PC-3 (cell line): ENCODE results near the gene CDHR2. TPM values are rescaled to one million over a fixed set of nuclear protein-coding genes. Genes with fewer than 3 reads are reported as not detected.

Experiments used
- ATAC-seq: fragments of 200-7000 bp; cut with Tn5 transposase; 2 replicates; pipeline ENCODE4 v1.9.1; 2020; ENCODE audit warnings: mild to moderate bottlenecking, moderate library complexity
- BruUV-seq: library from RNA; stranded (reverse); fragments of 400-500 nt; replicated peaks from 2 replicates; lab custom pipeline; 2021; lab: Mats Ljungman, UMichigan
- CTCF ChIA-PET: fragments of 300-600 bp; sonication (Branson Sonifier 250); formaldehyde crosslinking; loops from one replicate; lab custom pipeline; 2022; ENCODE audit warnings: antibody characterized with exemption; lab: Charles Lee
- POLR2A ChIA-PET: fragments of 300-600 bp; sonication (Branson Sonifier 250); formaldehyde crosslinking; loops from one replicate; lab custom pipeline; 2022; ENCODE audit warnings: antibody characterized with exemption; ENCODE audit not compliant: unreplicated experiment; lab: Charles Lee
- DNase-seq: peaks from one replicate; pipeline ENCODE4 v3.0.0-alpha.2; 2015
- H2AFZ ChIP-seq: fragments of 300-600 bp; sonication (generic); 2 replicates; pipeline ENCODE4 v1.6.0; 2016; ENCODE audit warnings: antibody characterized with exemption, low read length
- H3F3A ChIP-seq: fragments of 300-600 bp; sonication (generic); one replicate; pipeline ENCODE4 v1.6.0; 2017; ENCODE audit warnings: antibody characterized with exemption, low read length, control low read depth, mild to moderate bottlenecking; ENCODE audit not compliant: unreplicated experiment
- H3K27ac ChIP-seq: fragments of 300-600 bp; sonication (generic); 2 replicates; pipeline ENCODE4 v1.5.1; 2016; ENCODE audit warnings: mild to moderate bottlenecking, low read length
- H3K27me3 ChIP-seq: fragments of 300-600 bp; sonication (generic); 2 replicates; pipeline ENCODE4 v1.6.1; 2016; ENCODE audit warnings: low read length, mixed read lengths
- H3K36me3 ChIP-seq: fragments of 300-600 bp; sonication (generic); 2 replicates; pipeline ENCODE4 v1.6.1; 2016; ENCODE audit warnings: low read depth, mixed run types, low read length, mixed read lengths
- H3K4me1 ChIP-seq: fragments of 300-600 bp; sonication (generic); 2 replicates; pipeline ENCODE4 v1.5.1; 2016; ENCODE audit warnings: low read length; ENCODE audit not compliant: insufficient read depth
- H3K4me2 ChIP-seq: fragments of 300-600 bp; sonication (generic); 2 replicates; pipeline ENCODE4 v1.6.0; 2016; ENCODE audit warnings: low read length
- H3K4me3 ChIP-seq: fragments of 300-600 bp; sonication (generic); 2 replicates; pipeline ENCODE4 v1.5.1; 2016; ENCODE audit warnings: mild to moderate bottlenecking, low read length, mixed read lengths
- H3K79me2 ChIP-seq: fragments of 300-600 bp; sonication (generic); 2 replicates; pipeline ENCODE4 v1.6.1; 2017; ENCODE audit warnings: low read length, mixed read lengths
- H3K9ac ChIP-seq: fragments of 300-600 bp; sonication (generic); 2 replicates; pipeline ENCODE4 v1.6.0; 2016; ENCODE audit warnings: mild to moderate bottlenecking, low read length
- H3K9me2 ChIP-seq: fragments of 300-600 bp; sonication (generic); replicated peaks from 2 replicates; pipeline ENCODE4 v1.6.1; 2016; ENCODE audit warnings: mixed run types, low read length, mixed read lengths
- H3K9me3 ChIP-seq: fragments of 300-600 bp; sonication (generic); 2 replicates; pipeline ENCODE4 v1.6.1; 2016; ENCODE audit warnings: low read length, mixed read lengths
- H4K20me1 ChIP-seq: fragments of 300-600 bp; sonication (generic); 2 replicates; pipeline ENCODE4 v1.6.1; 2016; ENCODE audit warnings: low read length, mixed read lengths
- CTCF ChIP-seq: fragments of 300-600 bp; sonication (generic); conservative IDR thresholded peaks from 2 replicates; pipeline ENCODE4 v1.5.1; 2017; ENCODE audit warnings: antibody characterized with exemption, low read depth, mild to moderate bottlenecking, low read length
- EZH2 ChIP-seq: fragments of 300-600 bp; sonication (generic); IDR thresholded peaks from one replicate; pipeline ENCODE4 v1.6.1; 2017; ENCODE audit warnings: antibody characterized with exemption, mild to moderate bottlenecking, low read length; ENCODE audit not compliant: unreplicated experiment
- EZH2phosphoT487 ChIP-seq: fragments of 300-600 bp; sonication (generic); IDR thresholded peaks from 2 replicates; pipeline ENCODE4 v1.6.1; 2018; ENCODE audit warnings: mild to moderate bottlenecking, antibody characterized with exemption, low read length, borderline replicate concordance
- intact Hi-C: fragments of 100-400 bp; cut with micrococcal nuclease; formaldehyde crosslinking; loops from 2 replicates; pipeline ENCODE4 v1.9.0; 2023
- total RNA-seq: library from RNA; depleted of rRNA; stranded (reverse); fragments of >200 nt; gene quantifications from 2 replicates; pipeline ENCODE4 v1.2.3, GENCODE V29; 2014

CDHR2 gene
- total RNA-seq, 1 experiment from 2014 or later: 0.07 TPM

DNA sequence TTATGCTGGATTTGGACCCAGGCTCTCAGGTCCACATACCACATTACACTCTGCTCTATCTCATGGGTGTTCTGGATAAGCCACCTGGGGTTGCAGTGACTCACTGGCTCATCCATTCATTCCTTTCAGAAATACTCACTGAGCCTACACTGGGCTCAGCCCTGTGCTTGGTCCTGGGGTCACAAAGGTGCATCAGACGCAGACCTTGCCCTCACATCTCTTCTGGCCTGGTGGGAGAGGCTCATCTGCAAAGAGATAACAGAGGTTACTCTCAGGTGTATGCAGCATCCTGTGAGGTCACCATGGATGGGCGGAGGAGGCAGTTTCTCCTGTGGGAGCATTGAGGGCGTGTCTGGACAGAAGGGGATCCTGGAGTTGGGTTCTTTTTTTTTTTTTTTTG lies 12.1 kb downstream of the CDHR2 start:
- no peak for DNase-seq
- Histone ChIP-seq H4K20me1 (no peaks in the 10 kb centered on the region), H2AFZ (no peak overlapping the region), H3K27ac (no peak overlapping the region), H3K4me3 (no peak overlapping the region), H3K4me2 (no peak overlapping the region), H3F3A (no peaks in the 10 kb centered on the region), H3K79me2 (no peaks in the 10 kb centered on the region), H3K27me3 (no peaks in the 10 kb centered on the region), H3K9ac (no peak overlapping the region), H3K9me2 (no peaks in the 10 kb centered on the region), H3K4me1 (no peaks in the 10 kb centered on the region), H3K9me3 (no peaks in the 10 kb centered on the region), H3K36me3 (no peaks in the 10 kb centered on the region)
- intact Hi-C loops: no loop called here
- TF ChIP-seq EZH2 (no peak), CTCF (no peak), EZH2phosphoT487 (no peak)
- ATAC-seq: no peak
- no TSS peak for BruUV-seq
- CTCF ChIA-PET: no interaction called here
- POLR2A ChIA-PET: no interaction called here

GRCh38 chr5:176562189-176562588 lies 13.0 kb downstream of the CDHR2 start:
- CTCF ChIA-PET: no interaction called here
- H3K9me2 ChIP-seq: no peaks in the 10 kb centered on the region
- POLR2A ChIA-PET: no interaction called here

DNA sequence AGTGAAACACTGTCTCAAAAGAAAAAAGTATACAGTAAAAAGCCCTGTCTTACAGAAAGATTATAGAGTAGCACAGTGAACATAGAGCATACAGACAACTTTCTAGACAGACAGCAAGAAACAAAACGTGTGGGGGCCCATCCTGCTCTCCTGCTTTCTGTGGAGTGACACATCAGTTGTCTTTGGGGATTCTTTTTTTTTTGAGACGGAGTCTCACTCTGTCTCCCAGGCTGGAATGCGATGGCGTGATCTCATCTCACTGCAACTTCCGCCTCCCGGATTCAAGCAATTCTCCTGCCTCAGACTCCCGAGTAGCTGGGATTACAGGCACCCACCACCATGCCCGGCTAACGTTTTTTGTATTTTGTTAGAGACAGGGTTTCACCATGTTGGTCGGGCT lies 14.9 kb downstream of the CDHR2 start:
- intact Hi-C loops: no loop called here
- Histone ChIP-seq H2AFZ (no peak overlapping the region), H3K4me3 (no peak overlapping the region), H3K4me1 (no peaks in the 10 kb centered on the region), H3K79me2 (no peaks in the 10 kb centered on the region), H3K4me2 (no peak overlapping the region), H3K9me3 (no peaks in the 10 kb centered on the region), H3K36me3 (no peaks in the 10 kb centered on the region), H3F3A (no peaks in the 10 kb centered on the region), H3K9ac (no peak overlapping the region), H3K27me3 (no peaks in the 10 kb centered on the region), H3K27ac (no peak overlapping the region), H3K9me2 (no peaks in the 10 kb centered on the region), H4K20me1 (no peaks in the 10 kb centered on the region)
- POLR2A ChIA-PET: no interaction called here
- DNase-seq (no peak), ATAC-seq (no peak)
- no TSS peak for BruUV-seq
- TF ChIP-seq EZH2 (no peak), CTCF (no peak), EZH2phosphoT487 (no peak)
- CTCF ChIA-PET: no interaction called here

More at GRCh38 chr5:176562189-176562588, 13.0 kb downstream of the CDHR2 start:
- no peaks in the 10 kb centered on the region for H3K9me3 ChIP-seq
- no peak overlapping the region for H3K9ac ChIP-seq
- DNase-seq: no peak
- no peak overlapping the region for H3K27ac ChIP-seq
- intact Hi-C loops: no loop called here
- ATAC-seq: no peak
- H3K36me3 ChIP-seq: no peaks in the 10 kb centered on the region
- H3K4me1 ChIP-seq: no peaks in the 10 kb centered on the region
- H3K4me3 ChIP-seq: no peak overlapping the region
- no peak overlapping the region for H2AFZ ChIP-seq
- no peaks in the 10 kb centered on the region for H3F3A ChIP-seq
- H3K4me2 ChIP-seq: no peak overlapping the region
- no TSS peak for BruUV-seq
- TF ChIP-seq CTCF: no peak
- TF ChIP-seq EZH2: no peak
- TF ChIP-seq EZH2phosphoT487: no peak
- no peaks in the 10 kb centered on the region for H3K27me3 ChIP-seq
- no peaks in the 10 kb centered on the region for H3K79me2 ChIP-seq
- H4K20me1 ChIP-seq: no peaks in the 10 kb centered on the region
